HG03439 (cell line): ENCODE results near the gene ACOT4.
"Not testable (repeated sequence)": the region's sequence is repeated elsewhere in the genome, so short reads cannot be mapped to it uniquely, and the experiment has no call there.

Source experiments
- ATAC-seq: cut with Tn5 transposase; IDR thresholded peaks from one replicate; pipeline ENCODE4 v1.9.1; 2021; ENCODE audit warnings: mild to moderate bottlenecking, moderate library complexity; ENCODE audit not compliant: unreplicated experiment

Gene ACOT4

GRCh38 chr14:73576391-73576790 lies 15.3 kb upstream of the ACOT4 start:
- no peak for ATAC-seq

GRCh38 chr14:73577214-73577613 lies 14.5 kb upstream of the ACOT4 start:
- ATAC-seq: not testable (repeated sequence)

- ATAC-seq: not testable (repeated sequence)
Observed at GRCh38 chr14:73582102-73582979, 9.3 kb upstream of the ACOT4 start.

- ATAC-seq: no peak
Observed at GRCh38 chr14:73588695-73589094, 3.0 kb upstream of the ACOT4 start.

- ATAC-seq: no peak
Observed at GRCh38 chr14:73589116-73589515, 2.6 kb upstream of the ACOT4 start.

- ATAC-seq: not testable (repeated sequence)
Observed at GRCh38 chr14:73590673-73591004, 1.0 kb upstream of the ACOT4 start.

- no peak for ATAC-seq
Observed at GRCh38 chr14:73594491-73594890, 2.8 kb downstream of the ACOT4 start.

- ATAC-seq: no peak
Observed at GRCh38 chr14:73599499-73599898, 7.8 kb downstream of the ACOT4 start.

- ATAC-seq: no peak
Observed at GRCh38 chr14:73602994-73603393, 11.3 kb downstream of the ACOT4 start.

GRCh38 chr14:73606271-73606670 lies 14.6 kb downstream of the ACOT4 start:
- ATAC-seq: no peak

- ATAC-seq: no peak
Observed at GRCh38 chr14:73607241-73607640, 15.6 kb downstream of the ACOT4 start.

- ATAC-seq: no peak
Observed at GRCh38 chr14:73610687-73611086, 19.0 kb downstream of the ACOT4 start.

- peak; percentile 65 for ATAC-seq
Observed at GRCh38 chr14:73612339-73613045, 20.8 kb downstream of the ACOT4 start, which contains the start of gene ACOT6. Gene ACOT6 (plus strand): TSS chr14:73612517. CDS start chr14:73612572, 55 bp downstream.

GRCh38 chr14:73613046-73613383 lies 21.3 kb downstream of the ACOT4 start:
- ATAC-seq: peak; percentile 16

GRCh38 chr14:73613419-73613963 lies 21.8 kb downstream of the ACOT4 start:
- ATAC-seq: no peak

- ATAC-seq: no peak
Observed at GRCh38 chr14:73616831-73617230, 25.2 kb downstream of the ACOT4 start.

- ATAC-seq: no peak
Observed at GRCh38 chr14:73619524-73619923, 27.9 kb downstream of the ACOT4 start.

GRCh38 chr14:73620268-73620667 lies 28.6 kb downstream of the ACOT4 start:
- no peak for ATAC-seq

- no peak for ATAC-seq
Observed at GRCh38 chr14:73623504-73624054, 31.9 kb downstream of the ACOT4 start.

GRCh38 chr14:73625706-73626105 lies 34.0 kb downstream of the ACOT4 start:
- ATAC-seq: no peak

- ATAC-seq: no peak
Observed at GRCh38 chr14:73627151-73627558, 35.5 kb downstream of the ACOT4 start.
